ENCODE data around the gene AUTS2. TPM values are rescaled to one million over a fixed set of nuclear protein-coding genes. Genes with fewer than 3 reads are reported as not detected.

AUTS2 gene
- total and polyA plus RNA-seq, 2 of the 8 experiments (the other 6 are each of a cell fraction or from before 2014, with no cell fraction given): 25.9 to 101 TPM

- TF ChIP-seq, protein P1, sequence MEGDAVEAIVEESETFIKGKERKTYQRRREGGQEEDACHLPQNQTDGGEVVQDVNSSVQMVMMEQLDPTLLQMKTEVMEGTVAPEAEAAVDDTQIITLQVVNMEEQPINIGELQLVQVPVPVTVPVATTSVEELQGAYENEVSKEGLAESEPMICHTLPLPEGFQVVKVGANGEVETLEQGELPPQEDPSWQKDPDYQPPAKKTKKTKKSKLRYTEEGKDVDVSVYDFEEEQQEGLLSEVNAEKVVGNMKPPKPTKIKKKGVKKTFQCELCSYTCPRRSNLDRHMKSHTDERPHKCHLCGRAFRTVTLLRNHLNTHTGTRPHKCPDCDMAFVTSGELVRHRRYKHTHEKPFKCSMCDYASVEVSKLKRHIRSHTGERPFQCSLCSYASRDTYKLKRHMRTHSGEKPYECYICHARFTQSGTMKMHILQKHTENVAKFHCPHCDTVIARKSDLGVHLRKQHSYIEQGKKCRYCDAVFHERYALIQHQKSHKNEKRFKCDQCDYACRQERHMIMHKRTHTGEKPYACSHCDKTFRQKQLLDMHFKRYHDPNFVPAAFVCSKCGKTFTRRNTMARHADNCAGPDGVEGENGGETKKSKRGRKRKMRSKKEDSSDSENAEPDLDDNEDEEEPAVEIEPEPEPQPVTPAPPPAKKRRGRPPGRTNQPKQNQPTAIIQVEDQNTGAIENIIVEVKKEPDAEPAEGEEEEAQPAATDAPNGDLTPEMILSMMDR (IDR thresholded peaks at IDR 0.05; ENCODE audit: control extremely low read depth in 1 of 3, insufficient read depth in 1 of 3, low read depth in 1 of 3, low read length in 3 of 3): no peak
Observed at GRCh38 chr7:69625798-69626197, 27.5 kb downstream of the AUTS2 start (continued).
